ENCODE measurements around the gene NMNAT3.

NMNAT3 gene

GRCh38 chr3:139578783-139579182, 99.0 kb downstream of the NMNAT3 start:
- DNase-seq (ENCODE audit: low spot score) = no peak

DNA sequence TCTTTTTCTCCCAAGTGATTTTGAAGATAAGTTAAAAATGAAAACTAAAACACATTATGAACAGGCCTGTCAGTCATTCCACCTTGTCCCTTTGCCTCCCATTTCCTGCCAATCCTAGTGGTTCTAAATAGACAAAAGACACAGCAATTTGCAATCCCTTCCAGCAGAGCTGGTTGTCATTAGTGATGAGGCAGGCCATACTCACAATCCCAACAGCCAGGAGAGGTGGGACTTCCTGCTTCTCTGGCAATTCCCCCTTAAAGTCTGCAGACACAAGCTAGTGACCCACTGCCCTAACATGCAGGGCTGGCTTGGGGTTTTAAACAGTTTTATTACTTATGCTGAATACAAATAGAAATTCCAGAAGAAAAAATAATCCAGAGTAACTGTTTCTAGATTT, 99.9 kb downstream of the NMNAT3 start:
- DNase-seq (ENCODE audit: low spot score) = no peak

DNA sequence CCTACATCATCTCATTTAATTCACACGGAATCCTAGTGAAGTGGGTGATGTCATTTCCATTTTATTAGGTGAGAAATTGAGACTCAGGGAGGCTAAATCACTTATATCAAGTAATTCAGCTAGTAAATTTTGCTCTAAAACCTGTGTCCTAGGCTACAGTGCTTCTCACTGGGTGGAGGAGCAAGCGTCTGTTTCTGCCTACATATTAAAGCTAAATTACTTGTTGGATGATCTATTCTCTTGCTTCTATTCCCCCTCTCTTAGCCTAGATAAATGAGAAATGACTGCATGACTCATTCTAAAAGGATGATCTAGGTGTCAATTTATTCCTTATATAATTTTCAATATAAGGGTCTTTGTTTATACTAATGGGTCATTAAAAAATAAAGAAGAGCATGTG, 100.4 kb downstream of the NMNAT3 start:
- no peak for DNase-seq (ENCODE audit: low spot score)

GRCh38 chr3:139574026-139574947, 103.5 kb downstream of the NMNAT3 start:
- DNase-seq (ENCODE audit: low spot score) = no peak

DNA sequence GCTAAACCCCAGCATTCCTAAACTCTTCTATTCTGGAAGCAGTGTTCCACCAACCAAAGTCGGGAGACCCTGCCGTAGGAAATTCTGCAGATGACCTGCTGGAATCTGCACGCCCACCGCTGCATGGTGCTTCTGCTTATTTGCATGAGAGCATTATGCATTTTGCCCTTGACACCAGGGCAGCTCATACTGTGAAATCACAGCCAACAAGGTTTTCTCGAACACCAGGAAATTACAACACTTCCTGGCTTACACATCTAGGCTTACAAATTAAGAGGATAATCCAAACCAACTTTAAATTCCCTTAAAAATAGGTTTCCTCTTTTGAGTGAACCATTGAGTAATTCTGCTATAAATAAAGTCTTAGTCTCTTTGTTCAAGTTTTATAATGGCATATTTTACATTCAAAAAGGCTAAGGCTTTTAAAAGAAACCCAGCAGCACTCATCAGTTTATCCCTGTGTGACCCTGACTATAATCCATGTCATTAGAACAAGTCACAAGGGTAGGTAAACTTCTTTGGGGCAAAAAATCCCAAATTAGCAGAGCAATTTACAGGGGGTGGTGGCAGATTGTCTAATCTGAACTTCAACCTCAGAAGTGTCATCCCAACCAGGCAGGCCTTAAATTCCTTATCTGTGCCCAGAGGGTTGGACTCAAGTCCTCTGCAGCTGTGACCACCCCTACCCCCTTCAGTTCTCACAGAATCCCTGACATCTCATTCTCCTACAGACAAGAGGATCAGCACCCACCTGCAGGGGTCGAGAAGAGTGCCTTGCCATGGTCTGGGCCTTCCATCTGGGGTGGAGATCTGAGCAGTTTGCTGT, 104.7 kb downstream of the NMNAT3 start:
- no peak for DNase-seq (ENCODE audit: low spot score)

DNA sequence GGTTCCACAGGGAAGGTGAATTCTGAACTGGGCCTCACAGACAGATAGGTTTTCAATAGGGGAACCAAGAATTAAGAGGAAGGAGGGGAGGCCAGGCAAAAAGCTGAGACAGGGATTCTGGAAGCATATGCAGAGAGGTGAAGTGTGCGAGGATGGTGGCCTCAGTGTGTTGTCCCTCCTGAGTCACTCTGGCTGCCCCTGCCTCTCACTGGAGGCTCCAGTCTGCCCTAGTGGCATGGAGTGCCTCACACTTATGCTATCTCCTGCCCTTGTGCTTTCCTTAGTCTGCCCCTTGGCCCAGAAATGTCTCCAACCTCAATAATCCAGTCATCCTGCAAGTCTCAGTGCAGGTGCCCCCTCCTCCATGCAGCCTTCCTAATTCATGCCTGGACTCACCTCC, 106.1 kb downstream of the NMNAT3 start:
- DNase-seq (ENCODE audit: low spot score) = no peak

DNA sequence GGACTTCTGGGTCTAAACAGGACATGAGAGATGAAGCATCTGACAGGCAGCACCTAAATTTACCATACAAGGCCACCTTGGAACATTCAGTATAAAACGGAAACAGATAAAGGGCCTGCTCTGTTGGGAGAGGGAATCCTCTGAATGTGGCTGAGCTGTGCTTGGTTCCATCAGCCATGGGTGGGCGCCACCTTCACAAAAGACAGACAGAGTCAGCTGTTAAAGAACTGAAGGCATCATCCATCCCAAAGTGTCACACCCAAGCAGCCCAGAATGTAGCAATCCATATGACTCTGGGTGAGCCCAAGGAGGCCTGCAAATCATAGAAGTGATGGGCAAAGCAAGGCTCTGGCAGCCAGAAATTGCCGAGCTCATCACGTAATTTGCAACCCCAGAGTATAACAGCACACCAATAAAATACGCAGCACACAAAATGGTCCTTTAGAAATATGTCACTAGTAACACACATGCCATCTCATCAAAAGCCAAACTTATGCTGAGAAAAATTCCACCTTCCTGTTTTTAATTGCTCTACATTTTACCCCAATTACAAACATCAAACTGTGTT, 113.4 kb downstream of the NMNAT3 start:
- DNase-seq (ENCODE audit: low spot score) = peak; percentile 47

DNA sequence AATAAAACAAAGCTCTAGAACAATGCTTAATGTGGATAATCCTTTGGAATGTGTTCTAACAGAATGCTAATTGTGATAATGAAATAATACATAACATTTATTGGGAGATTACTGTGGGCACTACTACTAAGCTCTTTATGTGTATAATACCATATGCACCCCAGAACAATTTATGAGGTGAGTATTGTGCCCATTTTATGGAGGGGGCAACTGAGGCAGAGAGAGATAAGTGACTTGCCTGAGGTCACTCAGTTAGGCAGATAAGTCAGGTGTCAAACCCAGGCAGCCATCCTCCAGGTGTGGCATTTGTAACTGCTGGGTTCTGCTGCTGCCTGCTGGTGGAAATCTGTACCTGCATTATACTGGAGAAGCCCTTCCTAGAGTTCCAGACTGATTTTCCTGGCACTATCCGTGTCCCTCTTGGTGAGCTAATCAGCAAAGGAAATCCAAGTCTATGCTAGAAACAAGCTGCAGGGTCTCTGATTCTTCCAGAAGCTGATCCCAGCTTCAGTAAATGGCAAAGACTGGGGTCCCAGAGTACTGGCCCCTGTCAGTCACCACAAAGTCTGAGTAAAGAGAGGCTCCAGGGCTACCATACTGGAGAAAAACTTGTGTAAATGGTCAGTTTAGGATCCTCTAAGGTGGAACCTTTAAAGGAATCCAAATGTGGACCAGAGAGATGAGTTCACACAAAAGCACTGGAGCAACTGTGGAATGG, 115.7 kb downstream of the NMNAT3 start:
- peak; percentile 64 for DNase-seq (ENCODE audit: low spot score)

- DNase-seq (ENCODE audit: low spot score) = no peak
Measured at GRCh38 chr3:139561255-139561817, 116.4 kb downstream of the NMNAT3 start.

GRCh38 chr3:139560411-139560810, 117.4 kb downstream of the NMNAT3 start:
- DNase-seq (ENCODE audit: low spot score) = no peak

DNA sequence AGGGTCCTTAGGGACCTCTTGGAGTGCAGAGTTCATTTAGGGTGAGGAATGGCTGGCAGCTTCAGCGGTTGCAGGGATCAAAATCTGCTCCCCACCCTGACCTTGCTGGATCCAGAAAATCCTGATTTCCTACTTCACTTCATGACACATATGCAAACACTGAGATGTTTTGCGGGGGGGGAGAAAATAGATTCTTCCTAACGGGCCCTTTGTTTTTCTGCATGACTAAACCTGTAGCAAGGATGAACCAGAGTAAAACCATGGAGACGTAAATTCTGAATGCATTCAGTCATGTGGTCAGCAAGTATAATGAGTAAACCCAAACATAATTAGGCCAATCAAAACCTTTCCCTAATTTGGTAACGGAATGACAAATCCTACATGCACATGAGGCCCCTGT, 118.2 kb downstream of the NMNAT3 start:
- no peak for DNase-seq (ENCODE audit: low spot score)

GRCh38 chr3:139558351-139559266, 119.2 kb downstream of the NMNAT3 start:
- DNase-seq (ENCODE audit: low spot score) = no peak

DNA sequence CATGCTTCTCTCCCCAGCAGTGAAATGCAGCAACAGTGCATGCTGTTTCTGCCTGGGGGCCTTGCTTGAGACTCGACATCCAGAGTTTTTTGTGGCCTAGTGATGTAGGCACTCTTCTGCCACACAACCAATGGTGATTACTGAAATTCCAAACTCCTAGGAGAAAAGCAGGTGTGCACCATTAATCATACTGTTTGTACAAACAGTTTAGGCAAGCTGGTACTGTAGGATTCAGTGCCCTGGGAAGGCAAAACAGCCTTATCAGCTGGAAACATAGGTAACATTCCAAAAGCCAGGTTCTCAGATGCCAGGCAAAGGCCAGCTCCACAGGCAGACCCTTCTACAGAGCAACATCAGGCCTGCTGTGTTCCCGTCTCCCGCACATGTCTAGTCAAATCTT, 120.7 kb downstream of the NMNAT3 start:
- no peak for DNase-seq (ENCODE audit: low spot score)

- no peak for DNase-seq (ENCODE audit: low spot score)
Measured at GRCh38 chr3:139555249-139555648, 122.5 kb downstream of the NMNAT3 start.

GRCh38 chr3:139554628-139555027, 123.1 kb downstream of the NMNAT3 start:
- no peak for DNase-seq (ENCODE audit: low spot score)

DNA sequence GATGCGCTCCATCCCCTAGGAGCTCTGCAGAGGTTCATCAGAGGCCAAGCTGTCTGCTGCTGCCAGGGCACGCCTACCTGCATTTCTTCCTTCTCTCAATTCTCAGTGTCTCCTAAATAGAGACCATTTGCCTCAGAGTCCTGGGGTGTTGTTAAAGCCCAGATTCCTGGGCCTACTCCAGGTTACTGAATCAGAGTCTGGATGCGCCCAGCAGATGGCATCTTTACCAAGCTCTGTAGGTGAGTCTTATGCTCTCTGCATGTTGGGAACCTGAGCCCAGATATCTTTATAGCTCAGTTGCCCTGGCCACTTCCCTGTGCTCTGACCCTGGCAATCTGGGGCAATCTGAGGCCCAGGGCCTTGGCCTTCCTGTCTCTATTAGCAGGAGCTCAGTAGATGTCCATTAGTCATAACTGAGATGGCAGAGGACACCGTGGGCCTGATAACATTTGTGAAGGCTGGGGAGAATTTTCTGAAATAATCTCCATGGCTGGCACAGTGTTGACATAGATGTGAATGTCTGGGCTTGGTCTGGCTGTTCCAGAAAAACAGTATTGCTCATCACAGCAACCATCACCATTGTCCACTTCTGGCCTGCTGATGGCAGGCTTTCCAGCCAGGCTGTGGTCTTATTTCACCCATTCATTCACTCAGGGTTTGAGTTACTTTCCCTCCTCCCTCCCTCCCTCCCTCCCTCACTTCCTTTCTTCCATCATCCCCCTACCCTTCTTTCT, 125.0 kb downstream of the NMNAT3 start:
- no peak for DNase-seq (ENCODE audit: low spot score)

DNA sequence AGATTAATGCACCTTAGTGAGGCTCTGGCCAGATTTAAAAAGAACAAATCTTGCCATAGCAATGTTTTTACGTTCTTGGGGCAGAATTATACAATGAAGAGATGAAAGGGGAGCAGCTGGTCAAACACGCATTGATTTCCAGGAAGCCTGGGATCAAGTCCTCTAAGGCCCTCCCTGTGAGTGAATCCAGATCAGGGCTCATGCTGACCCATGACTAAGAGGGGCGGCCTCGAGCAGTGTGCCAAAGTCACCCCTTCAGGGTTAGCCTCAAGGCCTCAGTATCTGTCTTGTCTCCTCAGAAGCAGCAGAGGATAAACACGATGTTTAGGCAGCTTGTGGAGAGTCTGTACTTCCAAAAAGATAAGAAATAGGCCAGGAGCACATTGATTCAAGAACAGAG, 129.0 kb downstream of the NMNAT3 start:
- no peak for DNase-seq (ENCODE audit: low spot score)

DNA sequence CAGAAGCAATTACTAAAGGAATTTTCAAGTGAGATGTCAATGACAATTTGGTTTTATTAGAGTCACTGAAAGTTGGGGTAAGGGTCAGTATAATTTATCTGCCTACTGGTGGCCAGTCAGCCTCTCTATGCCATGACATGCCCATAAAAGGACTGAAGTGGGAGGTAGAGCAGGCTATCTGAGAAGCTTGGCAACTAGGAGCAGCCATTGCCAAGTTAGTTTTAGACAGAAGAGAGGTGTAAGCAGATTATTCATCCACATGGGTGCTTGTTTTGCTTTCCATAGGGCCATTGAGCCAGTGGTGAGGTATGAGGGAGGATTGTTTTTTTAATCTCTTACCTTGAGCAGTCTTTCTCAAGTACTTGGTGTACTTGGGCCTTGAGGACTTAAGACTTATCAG, 130.1 kb downstream of the NMNAT3 start:
- DNase-seq (ENCODE audit: low spot score) = no peak

- DNase-seq (ENCODE audit: low spot score) = no peak
Measured at GRCh38 chr3:139546772-139547171, 131.0 kb downstream of the NMNAT3 start.

Data from D341Med (cell line).